T47D (cell line): Measurements from ENCODE around the gene SHROOM3.

ENCODE experiments used
- DNase-seq, 2 experiments: peaks; one replicate each; pipeline versions ENCODE4 v3.0.0 to v3.0.0-alpha.2; 2011 to 2012; ENCODE audit warnings: low read depth in 1 of 2, low spot score in 1 of 2
- JUND ChIP-seq: IDR thresholded peaks from 2 replicates; pipeline ENCODE4 v1.6.1; 2012; ENCODE audit warnings: low read depth
- in situ Hi-C: cut with HindIII; loops from 2 replicates; pipeline ENCODE4 v1.10.0; 2016; ENCODE audit warnings: low sequenced_read_pairs, low pct_unique_long_range_greater_than_20kb

The SHROOM3 gene

GRCh38 chr4:76654084-76654483, 219.1 kb downstream of the SHROOM3 start:
- no peak for TF ChIP-seq JUND
- in situ Hi-C loops: no loop called here
- DNase-seq: no peak

- no peak for TF ChIP-seq JUND
- no peak for DNase-seq
Observed at GRCh38 chr4:76654791-76655190, 219.8 kb downstream of the SHROOM3 start.

GRCh38 chr4:76655566-76656479, 220.8 kb downstream of the SHROOM3 start:
- in situ Hi-C loops: no loop called here
- no peak for DNase-seq
- TF ChIP-seq JUND: no peak

More at GRCh38 chr4:76654791-76655190, 219.8 kb downstream of the SHROOM3 start:
- in situ Hi-C loops: no loop called here

DNA sequence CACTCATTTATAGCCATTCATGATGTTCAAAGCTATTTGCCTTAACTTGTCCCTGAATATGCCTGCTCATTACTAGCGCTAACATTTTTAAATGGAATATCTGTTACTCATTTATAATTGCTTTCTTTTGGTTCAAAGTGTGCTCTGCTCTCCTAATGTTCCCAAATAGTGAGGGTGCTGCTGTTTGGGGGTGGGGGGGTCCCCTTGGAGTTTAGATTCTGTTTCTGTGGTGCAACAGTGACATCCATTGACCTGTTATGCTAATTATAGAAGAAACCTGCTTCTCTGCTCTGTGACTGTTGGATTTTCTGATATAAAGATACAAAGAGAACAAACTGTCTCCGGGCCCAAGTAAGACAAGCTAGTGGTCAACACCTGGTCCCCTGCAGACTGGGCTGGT, 222.4 kb downstream of the SHROOM3 start:
- no peak for DNase-seq
- TF ChIP-seq JUND: no peak
- in situ Hi-C loops: no loop called here

- no peak for DNase-seq
- TF ChIP-seq JUND: no peak
- in situ Hi-C loops: no loop called here
Observed at GRCh38 chr4:76658231-76659102, 223.4 kb downstream of the SHROOM3 start.

DNA sequence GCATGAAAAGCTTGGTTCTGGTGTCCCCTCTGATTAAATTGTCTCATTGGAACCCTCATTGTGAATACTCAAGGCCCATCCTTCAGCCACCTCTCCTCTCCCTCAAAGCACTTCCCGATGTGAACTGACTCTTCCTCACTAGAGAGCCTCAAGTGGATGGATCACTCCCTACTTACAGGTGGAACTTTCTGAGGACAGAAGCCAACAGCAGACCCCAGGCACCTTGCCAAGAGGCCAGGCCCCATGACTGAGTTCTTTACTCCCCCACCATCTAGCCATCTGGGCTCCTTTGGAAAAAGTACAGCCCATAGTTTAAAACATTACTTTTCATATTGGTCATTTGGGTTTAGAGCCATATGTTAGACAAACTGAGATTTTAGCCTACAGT, 224.1 kb downstream of the SHROOM3 start:
- in situ Hi-C loops: no loop called here

GRCh38 chr4:76663824-76664223, 228.8 kb downstream of the SHROOM3 start:
- TF ChIP-seq JUND: no peak
- DNase-seq: no peak
- in situ Hi-C loops: no loop called here

More for the DNA sequence above, 224.1 kb downstream of the SHROOM3 start:
- DNase-seq: no peak
- TF ChIP-seq JUND: no peak

DNA sequence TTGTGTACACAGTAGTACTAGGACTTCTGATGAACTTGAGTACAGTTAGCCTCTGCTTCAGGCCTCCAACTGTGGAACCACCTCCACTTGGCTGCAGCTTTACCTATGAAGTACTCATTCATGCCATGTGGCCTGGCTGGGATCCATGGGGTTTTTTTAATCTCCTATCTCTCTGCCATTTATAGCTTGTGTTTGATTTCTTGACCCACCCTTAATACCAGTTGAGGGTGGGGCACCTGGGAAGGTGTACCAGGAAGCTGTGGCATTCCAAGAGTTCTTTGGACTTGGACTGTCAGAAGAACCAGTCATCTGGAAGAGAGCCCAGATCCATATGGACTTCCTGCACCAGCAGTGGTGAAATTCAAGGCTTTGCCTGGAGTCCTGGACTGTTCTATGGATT, 230.1 kb downstream of the SHROOM3 start:
- in situ Hi-C loops: no loop called here
- no peak for TF ChIP-seq JUND
- DNase-seq: no peak

DNA sequence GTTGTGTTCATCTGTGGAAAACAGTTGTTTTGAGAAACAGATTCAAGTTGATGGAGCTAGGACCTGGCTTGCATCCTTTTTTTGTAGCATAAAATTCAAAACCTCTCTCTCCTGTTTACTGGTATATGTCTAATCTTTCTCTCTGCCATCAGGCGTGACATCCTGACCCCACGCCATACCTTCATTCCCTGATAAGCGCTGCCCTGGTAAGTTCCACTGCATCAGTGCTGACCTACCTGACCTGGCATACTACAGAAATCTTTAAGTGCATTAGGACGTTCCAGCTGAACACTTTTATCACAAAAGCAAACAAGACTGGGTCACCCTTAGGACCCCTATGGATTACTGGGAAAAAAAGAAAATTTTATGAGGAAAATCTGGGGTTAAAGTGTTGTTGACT, 230.7 kb downstream of the SHROOM3 start:
- DNase-seq: no peak
- TF ChIP-seq JUND: no peak
- in situ Hi-C loops: no loop called here

GRCh38 chr4:76666944-76667532, 232.0 kb downstream of the SHROOM3 start:
- in situ Hi-C loops: no loop called here

DNA sequence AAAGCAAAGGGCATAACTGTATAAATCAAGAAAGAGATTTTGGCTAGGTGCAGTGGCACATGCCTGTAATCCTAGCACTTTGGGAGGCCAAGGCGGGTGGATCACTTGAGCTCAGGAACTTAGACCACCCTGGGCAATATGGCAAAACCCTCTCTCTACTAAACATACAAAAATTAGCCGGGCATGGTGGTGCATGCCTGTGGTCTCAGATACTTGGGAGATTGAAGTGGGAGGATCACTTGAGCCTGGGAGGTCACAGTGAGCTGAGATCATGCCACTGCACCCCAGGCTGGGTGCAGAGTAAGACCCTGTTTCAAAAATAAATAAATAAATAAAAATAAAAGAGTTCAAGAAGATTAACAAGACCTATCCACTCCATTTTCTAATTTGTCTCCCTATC, 235.6 kb downstream of the SHROOM3 start:
- in situ Hi-C loops: no loop called here
- DNase-seq: no peak
- no peak for TF ChIP-seq JUND

More at GRCh38 chr4:76666944-76667532, 232.0 kb downstream of the SHROOM3 start:
- DNase-seq: no peak
- TF ChIP-seq JUND: no peak

- in situ Hi-C loops: no loop called here
- no peak for TF ChIP-seq JUND
- DNase-seq: no peak
Observed at GRCh38 chr4:76673362-76673761, 238.3 kb downstream of the SHROOM3 start.
